H1 (cell line): ENCODE data around the gene RAB10. TPM values are rescaled to one million over a fixed set of nuclear protein-coding genes. Genes with fewer than 3 reads are reported as not detected.

Source experiments
- BACH1 ChIP-seq: IDR thresholded peaks from 2 replicates; pipeline ENCODE4 v1.6.1; 2012; ENCODE audit warnings: low read length, improper control_type of control experiment
- CHD1 ChIP-seq: IDR thresholded peaks from 2 replicates; pipeline ENCODE4 v1.6.1; 2012; ENCODE audit warnings: low read depth, low read length, improper control_type of control experiment
- E2F6 ChIP-seq: IDR thresholded peaks from 2 replicates; pipeline ENCODE4 v1.6.1; 2012; ENCODE audit warnings: inconsistent platforms
- EGR1 ChIP-seq: IDR thresholded peaks from 2 replicates; pipeline ENCODE4 v1.6.1; 2011; ENCODE audit warnings: low read depth, low read length, borderline replicate concordance
- EZH2 ChIP-seq: fragments of 200-600 bp; sonication (generic); IDR thresholded peaks from 2 replicates; pipeline ENCODE4 v1.7.1; 2012; ENCODE audit warnings: low read depth, mild to moderate bottlenecking, moderate library complexity, low read length, inconsistent platforms; ENCODE audit not compliant: severe bottlenecking
- FOSL1 ChIP-seq: IDR thresholded peaks from 2 replicates; pipeline ENCODE4 v1.6.1; 2011; ENCODE audit warnings: mild to moderate bottlenecking, low read depth, low read length, moderate library complexity; ENCODE audit not compliant: insufficient read depth
- GTF2F1 ChIP-seq: IDR thresholded peaks from 2 replicates; pipeline ENCODE4 v1.6.1; 2012; ENCODE audit warnings: low read depth, low read length, improper control_type of control experiment, borderline replicate concordance
- JUN ChIP-seq: IDR thresholded peaks from 2 replicates; pipeline ENCODE4 v1.6.1; 2011; ENCODE audit warnings: low read depth, mild to moderate bottlenecking, improper control_type of control experiment, low read length
- JUND ChIP-seq: IDR thresholded peaks from 2 replicates; pipeline ENCODE4 v1.6.1; 2011; ENCODE audit warnings: mild to moderate bottlenecking, improper control_type of control experiment, low read length
- KDM4A ChIP-seq: IDR thresholded peaks from one replicate; pipeline ENCODE4 v1.7.1; 2012; ENCODE audit warnings: low read depth, mild to moderate bottlenecking, moderate library complexity, low read length, inconsistent platforms; ENCODE audit not compliant: severe bottlenecking
- MAFK ChIP-seq: IDR thresholded peaks from 2 replicates; pipeline ENCODE4 v1.6.1; 2012; ENCODE audit warnings: low read depth, mild to moderate bottlenecking, improper control_type of control experiment, low read length
- PHF8 ChIP-seq: fragments of 200-600 bp; sonication (generic); conservative IDR thresholded peaks from 2 replicates; pipeline ENCODE4 v1.7.1; 2012; ENCODE audit warnings: low read depth, mild to moderate bottlenecking, inconsistent platforms, low read length, moderate library complexity
- RBBP5 ChIP-seq: IDR thresholded peaks from 2 replicates; pipeline ENCODE4 v1.7.1; 2012; ENCODE audit warnings: low read depth, mild to moderate bottlenecking, inconsistent platforms, low read length, moderate library complexity, borderline replicate concordance
- SAP30 ChIP-seq: fragments of 300-600 bp; sonication (generic); IDR thresholded peaks from 2 replicates; pipeline ENCODE4 v1.7.1; 2012; ENCODE audit warnings: low read length, moderate library complexity, mild to moderate bottlenecking, inconsistent platforms; ENCODE audit not compliant: insufficient read depth, insufficient replicate concordance
- SIRT6 ChIP-seq: IDR thresholded peaks from one replicate; pipeline ENCODE4 v1.7.1; 2012; ENCODE audit warnings: low read length, inconsistent platforms
- SRF ChIP-seq: IDR thresholded peaks from 2 replicates; pipeline ENCODE4 v1.6.1; 2011; ENCODE audit warnings: mild to moderate bottlenecking, low read depth, low read length, moderate library complexity
- SUZ12 ChIP-seq: fragments of 200-600 bp; sonication (generic); IDR thresholded peaks from 2 replicates; pipeline ENCODE4 v1.6.1; 2012; ENCODE audit warnings: mild to moderate bottlenecking, inconsistent platforms, low read length, moderate library complexity, mixed read lengths
- TCF12 ChIP-seq: IDR thresholded peaks from 2 replicates; pipeline ENCODE4 v1.6.1; 2011; ENCODE audit warnings: low read depth, mild to moderate bottlenecking, low read length
- polyA plus RNA-seq, 7 experiments: library from polyadenylated mRNA; depleted of rRNA in 3 of 7; stranded (reverse) in 5 of 7; unstranded in 2 of 7; fragments of >200 nt in 5 of 7; fragments of 200-250 nt in 2 of 7; gene quantifications; 1 replicate in 5 of 7; 2 replicates in 1 of 7; 4 replicates in 1 of 7; pipeline versions ENCODE4 v1.2.1 to v1.2.3, GENCODE V29; 2011 to 2013; ENCODE audit warnings: missing spikeins in 2 of 7, mixed read lengths in 2 of 7
- total RNA-seq: library from RNA; stranded (reverse); fragmentation: NEBNext Ultra II Directional; extraction: Animal tissue kit (Norgen Biotek cat#: 25700); gene quantifications from 2 replicates; pipeline ENCODE4 v1.2.1, GENCODE V29; 2021
- TF ChIP-seq, protein P1 (sequence below), 3 experiments: IDR thresholded peaks; 1 replicate in 2 of 3; 2 replicates in 1 of 3; pipeline versions ENCODE4 v1.5.1 to v1.6.1; 2011; ENCODE audit warnings: low read length in 3 of 3, mild to moderate bottlenecking in 3 of 3, inconsistent platforms in 2 of 3, low read depth in 1 of 3, moderate library complexity in 1 of 3; ENCODE audit not compliant: insufficient read depth in 1 of 3; ENCODE audit errors: control extremely low read depth in 1 of 3
- TF ChIP-seq, protein P2 (sequence below): IDR thresholded peaks from 2 replicates; pipeline ENCODE4 v1.6.1; 2011; ENCODE audit warnings: low read depth, mild to moderate bottlenecking, low read length; ENCODE audit not compliant: insufficient read depth

The RAB10 gene
- total and polyA plus RNA-seq, 2 of the 8 experiments (the other 6 are each of a cell fraction or from before 2014, with no cell fraction given), result 42.6 to 136 TPM

GRCh38 chr2:26172871-26173775, 139.2 kb downstream of the RAB10 start, which contains the start of gene GAREM2 (continued):
- TF ChIP-seq TCF12 (no peak), SIRT6 (no peak), BACH1 (no peak), RBBP5 (no peak), MAFK (no peak), EGR1 (no peak), JUND (no peak), KDM4A (peak; percentile 28), PHF8 (peak; percentile 70), CHD1 (no peak), FOSL1 (no peak), JUN (no peak), SAP30 (no peak), E2F6 (0 out of 2 replicates have a peak, but pooled peaks have one; percentile 7), SUZ12 (no peak), GTF2F1 (no peak), SRF (no peak), EZH2 (no peak)
- TF ChIP-seq, protein P1, sequence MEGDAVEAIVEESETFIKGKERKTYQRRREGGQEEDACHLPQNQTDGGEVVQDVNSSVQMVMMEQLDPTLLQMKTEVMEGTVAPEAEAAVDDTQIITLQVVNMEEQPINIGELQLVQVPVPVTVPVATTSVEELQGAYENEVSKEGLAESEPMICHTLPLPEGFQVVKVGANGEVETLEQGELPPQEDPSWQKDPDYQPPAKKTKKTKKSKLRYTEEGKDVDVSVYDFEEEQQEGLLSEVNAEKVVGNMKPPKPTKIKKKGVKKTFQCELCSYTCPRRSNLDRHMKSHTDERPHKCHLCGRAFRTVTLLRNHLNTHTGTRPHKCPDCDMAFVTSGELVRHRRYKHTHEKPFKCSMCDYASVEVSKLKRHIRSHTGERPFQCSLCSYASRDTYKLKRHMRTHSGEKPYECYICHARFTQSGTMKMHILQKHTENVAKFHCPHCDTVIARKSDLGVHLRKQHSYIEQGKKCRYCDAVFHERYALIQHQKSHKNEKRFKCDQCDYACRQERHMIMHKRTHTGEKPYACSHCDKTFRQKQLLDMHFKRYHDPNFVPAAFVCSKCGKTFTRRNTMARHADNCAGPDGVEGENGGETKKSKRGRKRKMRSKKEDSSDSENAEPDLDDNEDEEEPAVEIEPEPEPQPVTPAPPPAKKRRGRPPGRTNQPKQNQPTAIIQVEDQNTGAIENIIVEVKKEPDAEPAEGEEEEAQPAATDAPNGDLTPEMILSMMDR (IDR thresholded peaks at IDR 0.05; ENCODE audit: control extremely low read depth in 1 of 3, insufficient read depth in 1 of 3, low read depth in 1 of 3, low read length in 3 of 3), result no peak
- TF ChIP-seq, protein P2, sequence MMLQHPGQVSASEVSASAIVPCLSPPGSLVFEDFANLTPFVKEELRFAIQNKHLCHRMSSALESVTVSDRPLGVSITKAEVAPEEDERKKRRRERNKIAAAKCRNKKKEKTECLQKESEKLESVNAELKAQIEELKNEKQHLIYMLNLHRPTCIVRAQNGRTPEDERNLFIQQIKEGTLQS, result no peak
